HG03135 (cell line): ENCODE data around the gene GRIK2.
A peak's percentile ranks its signal among the peaks of the same experiment; 100 is the strongest.

Experiments used
- ATAC-seq: cut with Tn5 transposase; IDR thresholded peaks from one replicate; pipeline ENCODE4 v1.9.1; 2021; ENCODE audit warnings: mild to moderate bottlenecking, moderate library complexity; ENCODE audit not compliant: unreplicated experiment

GRIK2 gene

GRCh38 chr6:101840100-101840499 is 446.6 kb downstream of the GRIK2 start:
- no peak for ATAC-seq

DNA sequence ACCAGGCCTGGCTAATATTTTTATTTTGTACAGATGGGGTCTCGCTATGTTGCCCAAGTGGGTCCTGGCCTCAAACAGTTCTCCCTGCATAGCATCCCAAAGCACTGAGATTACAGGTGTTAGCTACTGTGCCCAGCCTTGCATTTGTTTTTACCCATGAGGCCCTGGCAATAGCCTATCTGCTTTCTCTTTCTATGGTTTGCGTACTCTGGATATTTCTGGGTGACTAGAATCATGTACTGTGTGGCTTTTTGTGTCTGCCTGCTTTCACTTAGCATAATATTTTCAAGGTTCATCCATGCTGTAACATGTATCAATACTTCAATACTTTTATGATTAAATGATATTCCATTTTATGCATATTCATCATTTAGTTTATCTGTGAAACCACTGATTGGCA is 451.7 kb downstream of the GRIK2 start:
- ATAC-seq: peak; percentile 34

- ATAC-seq: peak; percentile 83
Observed at GRCh38 chr6:101845621-101846020, 452.1 kb downstream of the GRIK2 start.

DNA sequence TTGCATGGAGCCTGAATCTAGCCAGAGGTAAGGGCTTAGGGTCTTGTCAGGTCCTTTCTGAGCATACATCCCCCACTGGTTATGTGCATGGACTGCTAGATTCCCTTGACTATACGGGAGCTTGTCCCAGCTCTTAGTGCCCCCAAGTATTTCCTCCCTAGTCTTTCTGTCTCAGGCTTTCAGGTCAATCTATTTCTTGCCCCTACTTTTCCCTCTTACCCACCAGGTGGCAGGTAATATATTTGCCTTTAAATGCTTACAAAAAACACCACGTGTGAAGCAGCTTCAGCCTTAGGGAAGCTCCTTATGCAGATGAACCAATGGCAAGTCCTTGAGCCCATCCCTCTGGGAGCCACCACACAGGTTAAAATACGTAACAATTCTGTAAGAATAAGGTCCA is 454.2 kb downstream of the GRIK2 start:
- no peak for ATAC-seq

GRCh38 chr6:101851911-101852310 is 458.4 kb downstream of the GRIK2 start:
- no peak for ATAC-seq

DNA sequence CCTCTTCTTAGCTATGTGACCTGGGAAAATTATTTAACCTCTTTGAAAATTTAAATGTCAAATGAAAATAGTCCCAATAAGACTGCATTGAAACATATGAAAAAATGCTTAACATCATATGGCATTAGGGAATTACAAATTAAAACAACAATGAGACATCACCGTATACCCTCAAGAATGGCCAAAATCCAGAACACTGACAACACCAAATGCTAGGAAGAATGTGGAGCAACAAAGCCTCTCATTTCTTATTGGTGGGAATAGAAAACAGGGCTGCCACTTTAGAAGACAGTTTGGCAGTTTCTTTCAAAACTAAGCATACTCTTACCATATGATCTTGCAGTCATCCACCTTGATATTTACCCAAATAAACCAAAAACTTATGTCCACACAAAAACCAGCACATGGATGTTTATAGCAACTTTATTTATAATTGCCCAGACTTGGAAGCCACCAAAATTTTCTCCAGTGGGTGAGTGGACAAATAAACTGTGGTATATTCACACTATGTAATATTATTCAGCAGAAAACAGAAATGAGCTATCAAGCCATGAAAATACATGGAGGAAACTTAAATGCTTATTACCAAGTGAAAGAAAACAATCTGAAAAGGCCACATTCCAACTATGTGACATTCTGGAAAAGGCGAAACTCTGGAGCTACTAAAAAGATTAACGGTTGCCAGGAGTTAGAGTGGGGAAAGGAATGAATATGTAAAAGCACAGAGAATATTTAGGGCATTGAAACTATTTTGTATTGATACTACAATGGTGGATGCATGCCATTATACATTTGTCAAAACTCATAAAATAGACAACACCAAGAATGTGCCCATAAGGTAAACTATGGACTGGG is 459.9 kb downstream of the GRIK2 start:
- ATAC-seq: no peak

- ATAC-seq: no peak
Observed at GRCh38 chr6:101876431-101876830, 482.9 kb downstream of the GRIK2 start.

DNA sequence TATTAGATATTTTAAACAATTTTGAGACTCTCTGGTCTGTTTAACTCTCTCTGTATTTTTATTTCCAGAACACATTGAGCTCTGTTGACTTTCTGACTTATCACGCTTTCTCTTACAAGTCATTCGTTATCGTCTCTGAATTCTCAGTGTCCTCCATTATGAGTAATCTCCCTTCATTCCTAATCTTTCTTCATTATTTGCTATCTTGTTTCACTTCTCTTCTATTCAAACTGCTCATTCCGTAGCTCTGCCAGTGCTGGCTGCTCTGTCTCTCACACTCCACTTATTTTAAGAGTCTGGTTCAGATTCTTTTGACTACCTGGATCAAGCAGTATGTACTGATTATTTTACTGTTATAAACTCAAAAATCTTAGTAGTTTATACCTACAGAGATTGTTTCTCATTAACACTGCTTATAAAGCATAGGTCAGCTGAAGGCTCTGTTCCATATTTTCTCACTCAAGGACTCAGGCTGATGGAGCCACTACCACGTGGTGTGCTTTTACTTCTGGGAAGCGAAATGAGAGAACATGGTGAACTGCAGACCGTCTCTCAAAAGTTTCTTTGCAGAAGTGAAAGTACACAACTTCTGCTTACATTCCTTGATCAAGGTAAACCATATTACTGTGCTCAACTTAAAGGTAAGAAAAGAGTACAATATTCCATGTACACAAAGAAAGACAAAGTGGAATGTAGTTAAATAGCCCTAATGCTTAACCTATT is 485.2 kb downstream of the GRIK2 start:
- ATAC-seq: no peak

- no peak for ATAC-seq
Observed at GRCh38 chr6:101879782-101880181, 486.3 kb downstream of the GRIK2 start.

DNA sequence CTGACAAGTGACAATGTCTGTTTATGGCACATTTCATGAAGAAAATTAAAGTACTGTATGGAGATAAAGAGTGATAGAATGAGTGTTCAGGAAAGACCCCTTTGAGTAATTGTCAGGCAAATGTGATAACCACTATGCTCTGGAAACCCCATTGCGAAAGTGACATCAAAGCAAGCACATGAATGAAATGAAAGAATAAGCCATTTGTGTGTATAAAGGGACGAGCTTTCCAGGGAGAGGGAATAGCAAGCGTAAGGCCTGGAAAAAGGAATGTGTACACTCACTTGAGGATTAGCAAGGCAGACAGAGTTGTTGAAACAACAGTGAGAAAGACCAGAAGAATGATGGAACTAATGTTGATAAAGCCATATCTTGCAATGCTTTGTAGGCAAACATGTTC is 490.0 kb downstream of the GRIK2 start:
- no peak for ATAC-seq

DNA sequence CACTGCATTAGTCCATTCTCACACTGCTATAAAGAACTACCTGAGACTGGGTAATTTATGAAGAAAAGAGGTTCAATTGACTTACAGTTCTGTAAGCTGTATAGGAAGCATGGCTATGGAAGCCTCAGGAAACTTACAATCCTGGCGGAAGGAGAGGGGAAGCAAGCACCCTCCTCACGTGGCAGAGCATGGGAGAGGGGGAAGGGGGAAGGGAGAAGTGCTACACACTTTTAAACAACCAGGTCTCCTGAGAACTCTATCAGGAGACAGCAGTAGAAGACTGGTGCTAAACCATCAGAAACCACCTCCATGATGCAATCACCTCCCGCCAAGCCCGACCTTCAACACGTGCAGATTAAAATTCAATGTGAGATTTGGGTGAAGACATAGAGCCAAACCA is 494.0 kb downstream of the GRIK2 start:
- ATAC-seq: no peak

GRCh38 chr6:101907356-101908217 is 514.1 kb downstream of the GRIK2 start:
- ATAC-seq: no peak

DNA sequence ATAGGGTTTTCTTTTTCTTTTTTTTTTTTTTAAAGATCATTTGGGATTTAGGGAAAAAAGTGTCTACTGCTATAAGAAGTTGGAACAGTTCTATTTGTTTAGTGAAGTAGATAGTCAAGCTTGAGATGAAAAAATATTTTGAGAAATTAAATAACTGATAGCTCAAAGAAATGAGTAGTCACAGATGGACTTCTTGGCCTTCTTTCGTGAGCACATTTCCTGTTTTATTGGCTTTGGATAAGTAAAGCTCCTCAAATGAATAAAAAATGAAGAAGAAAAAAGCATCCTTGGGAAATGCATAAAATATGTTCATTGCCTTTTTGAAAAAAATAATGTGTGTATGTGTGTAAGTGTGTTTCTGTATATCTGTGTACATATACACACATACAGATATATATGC is 515.9 kb downstream of the GRIK2 start:
- ATAC-seq: no peak

- no peak for ATAC-seq
Observed at GRCh38 chr6:101912311-101912710, 518.8 kb downstream of the GRIK2 start.

- ATAC-seq: no peak
Observed at GRCh38 chr6:101918471-101918870, 525.0 kb downstream of the GRIK2 start.

DNA sequence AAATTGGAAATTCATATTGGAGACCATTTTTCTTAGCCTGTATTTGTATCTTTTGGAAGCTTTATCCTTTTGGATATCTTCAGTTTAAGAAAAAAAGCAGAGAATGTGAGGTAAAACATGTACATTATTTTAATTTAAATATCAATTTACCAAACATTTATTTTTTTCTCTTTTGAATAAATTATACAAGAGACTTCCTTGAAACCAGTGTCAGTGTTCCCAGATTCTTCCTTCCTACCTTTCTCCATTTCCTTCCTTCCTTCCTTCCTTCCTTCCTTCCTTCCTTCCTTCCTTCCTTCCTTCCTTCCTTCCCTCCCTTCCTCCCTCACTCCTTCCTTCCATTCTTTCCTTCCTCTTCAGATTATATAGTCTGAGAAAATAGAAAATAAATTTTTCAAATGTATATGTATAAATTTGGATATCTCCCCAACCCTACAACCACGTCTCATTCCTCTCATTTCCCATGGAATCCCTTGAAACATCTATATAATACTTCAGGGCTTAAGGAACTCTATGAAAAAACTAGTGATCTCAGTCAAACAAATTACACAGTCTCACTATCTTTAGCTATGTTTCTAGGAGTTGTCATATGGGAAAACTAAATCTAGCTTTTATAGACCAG is 528.4 kb downstream of the GRIK2 start:
- ATAC-seq: no peak

GRCh38 chr6:101926149-101926925 is 532.8 kb downstream of the GRIK2 start:
- no peak for ATAC-seq

GRCh38 chr6:101931766-101932165 is 538.3 kb downstream of the GRIK2 start:
- ATAC-seq: no peak

DNA sequence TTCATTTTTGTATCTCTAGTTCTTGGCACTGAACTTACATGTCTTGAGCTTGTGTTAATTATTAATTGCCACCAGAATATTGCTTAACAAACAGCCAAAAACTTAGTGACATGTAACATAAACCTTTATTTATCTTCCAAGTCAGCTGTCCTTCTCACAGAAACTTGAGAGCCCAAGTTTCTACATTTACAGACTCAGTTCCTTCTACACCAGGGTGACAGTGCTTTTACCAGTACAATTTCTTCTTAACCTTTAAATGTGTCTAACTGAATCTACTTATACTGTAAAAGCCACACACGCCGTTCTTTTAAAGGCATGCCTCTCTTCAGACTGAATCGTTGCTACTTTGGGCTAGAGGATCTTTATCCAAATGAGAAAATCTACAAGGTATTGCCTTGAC is 539.2 kb downstream of the GRIK2 start:
- no peak for ATAC-seq

DNA sequence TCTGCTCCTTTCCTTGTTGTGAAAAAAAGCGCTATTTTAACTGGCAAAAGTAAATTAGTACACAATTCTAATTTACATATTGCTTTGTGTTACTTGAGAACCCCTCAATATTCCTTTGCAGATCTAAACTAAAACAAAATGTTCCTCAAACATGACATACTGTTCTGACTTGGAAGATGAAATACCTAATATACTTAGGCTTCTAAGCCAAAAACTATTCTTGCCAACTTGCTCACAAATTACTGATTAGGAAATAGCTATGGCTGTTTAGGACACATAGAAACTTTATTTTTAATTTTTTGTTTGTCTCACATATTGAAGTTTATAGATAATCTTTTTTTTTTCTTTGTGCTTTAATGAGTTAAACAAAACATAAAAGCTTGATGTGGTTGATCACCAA is 542.2 kb downstream of the GRIK2 start:
- no peak for ATAC-seq
